NOMO-1 (cell line): ENCODE results near the gene IGFBP4.

Source experiments
- DNase-seq, 2 experiments: peaks; one replicate each; lab custom pipeline; 2025; ENCODE audit not compliant: unreplicated experiment in 2 of 2; lab: John Stamatoyannopoulos, UW

The IGFBP4 gene

DNA sequence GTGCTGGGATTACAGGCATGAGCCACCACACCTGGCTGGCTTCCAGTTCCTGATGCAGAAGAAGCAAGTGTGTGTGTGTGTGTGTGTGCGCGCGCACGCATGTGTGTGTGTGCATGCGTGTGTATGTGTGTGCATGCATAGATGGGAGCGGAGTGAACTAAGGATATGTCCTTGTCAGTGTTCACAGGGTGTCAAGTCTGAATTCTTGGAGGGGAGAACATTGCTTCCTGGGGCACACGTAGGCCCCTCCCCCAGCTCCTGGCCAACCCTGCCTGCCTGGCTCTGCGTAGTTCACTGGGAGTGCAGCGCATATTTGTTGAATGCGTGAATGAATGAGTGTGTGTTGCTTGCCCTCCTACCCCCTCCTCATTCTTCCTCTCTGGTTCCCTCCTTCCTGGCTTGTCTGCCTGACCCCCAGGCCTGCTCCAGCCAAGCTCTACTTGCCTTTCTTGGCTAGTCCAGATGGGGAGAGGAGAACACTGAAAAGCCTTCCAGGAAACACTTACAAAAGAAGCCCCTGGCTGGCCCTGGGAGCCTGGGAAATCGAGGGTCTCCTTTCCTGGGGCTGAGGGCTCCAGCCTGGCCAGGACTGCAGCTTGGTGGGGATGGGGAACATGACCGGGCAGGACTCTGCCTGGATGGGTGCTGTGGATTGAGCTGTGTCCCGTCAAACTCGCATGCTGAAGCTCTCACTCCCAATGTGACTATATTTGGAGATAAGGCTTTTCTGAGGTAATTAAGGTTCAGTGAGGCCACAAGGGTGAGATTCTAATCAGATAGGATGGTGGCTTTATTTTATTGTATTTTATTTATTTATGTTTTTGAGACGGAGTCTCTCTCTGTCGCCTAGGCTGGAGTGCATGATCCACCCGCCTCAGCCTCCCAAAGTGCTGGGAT lies 27.9 kb downstream of the IGFBP4 start:
- no peak for DNase-seq

DNA sequence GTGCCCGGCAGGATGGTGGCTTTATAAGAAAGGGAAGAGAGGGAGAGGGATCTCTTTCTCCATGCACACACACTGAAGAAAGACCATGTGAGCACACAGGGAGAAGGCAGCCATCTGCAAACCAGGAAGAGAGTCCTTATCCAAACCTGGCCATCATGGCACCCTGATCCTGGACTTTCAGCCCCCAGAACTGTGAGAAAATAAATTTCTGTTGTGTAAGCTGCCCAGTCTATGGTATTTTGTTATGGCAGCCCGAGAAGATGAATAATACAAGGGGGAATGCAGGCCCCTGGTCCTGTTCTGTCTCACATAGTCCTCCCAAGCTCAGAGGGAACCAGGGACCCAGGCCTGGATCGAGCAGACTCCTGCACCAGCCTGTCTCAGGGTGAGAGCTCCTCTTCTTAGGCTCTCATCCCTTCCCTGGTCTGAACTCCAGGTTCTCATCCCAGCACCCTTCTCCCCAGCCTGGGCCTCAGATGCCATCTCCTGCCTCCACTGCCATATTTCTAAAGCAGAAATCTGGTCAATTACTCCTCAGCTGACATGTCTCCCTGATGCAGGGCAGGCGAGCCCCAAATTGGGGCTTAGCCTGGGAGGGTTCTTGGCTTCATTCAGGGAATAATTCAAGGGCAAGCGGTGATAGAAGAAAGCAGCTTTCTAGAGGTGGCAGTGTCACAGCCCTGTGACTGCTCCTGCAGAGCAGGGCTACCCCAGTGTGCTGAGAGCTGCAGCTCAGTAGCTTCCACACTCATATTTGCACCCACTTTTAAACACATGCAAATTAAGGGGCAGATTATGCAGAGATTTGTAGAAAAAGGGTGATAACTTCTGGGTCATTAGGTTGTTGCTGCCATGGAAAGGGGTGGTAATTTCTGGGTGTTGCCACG lies 28.8 kb downstream of the IGFBP4 start:
- no peak for DNase-seq

DNA sequence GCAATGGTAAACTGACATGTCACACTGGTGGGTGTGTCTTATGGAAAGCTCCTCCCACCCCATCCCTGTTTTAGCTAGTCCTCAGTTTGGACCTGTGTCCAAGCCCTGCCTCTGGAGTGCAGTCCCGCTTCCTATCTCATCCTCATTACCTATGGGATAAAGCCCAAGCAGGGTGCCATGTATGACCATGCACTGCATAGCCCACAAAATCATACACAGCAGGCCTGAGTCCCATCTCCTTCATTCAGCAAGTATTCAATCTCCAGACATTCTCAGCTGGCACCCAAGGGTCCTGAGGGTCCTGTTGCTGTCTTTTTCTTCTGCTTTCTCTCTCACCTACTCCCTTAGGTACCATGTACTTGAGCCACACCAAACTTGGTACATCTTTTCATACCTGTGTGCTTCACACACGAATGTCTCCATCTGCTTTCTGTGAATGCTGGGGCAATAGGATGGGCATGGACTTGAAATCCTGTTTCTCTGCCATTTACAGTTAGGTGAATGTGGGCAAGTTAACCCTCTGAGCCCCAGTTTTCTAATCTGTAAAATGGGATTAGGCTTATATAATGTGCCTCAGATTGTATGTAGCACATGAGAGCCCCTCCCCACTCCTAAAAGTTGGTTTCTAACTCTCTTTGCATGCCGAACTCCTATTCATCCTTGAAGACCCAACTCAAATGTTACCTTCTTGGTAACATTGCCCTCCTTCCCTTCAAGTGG lies 29.6 kb downstream of the IGFBP4 start:
- no peak for DNase-seq

DNA sequence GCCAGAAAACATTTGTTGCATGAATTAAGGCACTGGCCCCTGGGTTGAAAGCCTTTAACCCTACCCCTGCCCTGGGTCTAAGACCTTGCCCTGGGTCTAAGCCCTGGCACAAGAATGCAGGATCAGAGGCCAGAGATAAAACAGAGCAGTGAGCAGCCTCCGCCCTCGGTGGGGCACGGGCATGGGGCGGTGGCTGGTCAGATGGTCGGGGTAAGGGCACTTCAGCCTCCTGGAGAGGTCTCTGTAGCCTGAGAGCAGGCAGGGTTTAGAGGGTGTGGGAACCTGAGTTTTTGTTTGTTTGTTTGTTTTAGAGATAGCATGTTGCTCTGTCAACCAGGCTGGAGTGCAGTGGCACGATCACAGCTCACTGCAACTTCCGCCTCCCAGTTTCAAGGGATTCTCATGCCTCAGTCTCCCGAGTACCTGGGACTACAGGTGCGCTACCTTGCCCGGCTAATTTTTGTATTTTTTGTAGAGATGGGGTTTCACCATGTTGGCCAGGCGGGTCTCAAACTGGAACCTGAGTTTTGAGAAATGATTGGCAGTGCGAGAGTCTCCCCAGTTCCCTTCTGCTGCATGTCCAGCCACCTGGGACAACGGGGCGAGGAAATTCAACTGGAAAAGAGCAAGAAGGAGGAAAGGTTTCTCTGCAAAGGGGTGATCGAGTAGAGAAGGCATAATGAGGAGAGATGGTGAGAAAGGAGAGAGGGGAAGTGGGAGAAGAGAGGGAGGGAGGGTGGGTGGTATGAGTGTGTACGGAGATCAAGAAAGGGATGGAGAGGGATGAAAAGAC lies 30.5 kb downstream of the IGFBP4 start:
- no peak for DNase-seq

DNA sequence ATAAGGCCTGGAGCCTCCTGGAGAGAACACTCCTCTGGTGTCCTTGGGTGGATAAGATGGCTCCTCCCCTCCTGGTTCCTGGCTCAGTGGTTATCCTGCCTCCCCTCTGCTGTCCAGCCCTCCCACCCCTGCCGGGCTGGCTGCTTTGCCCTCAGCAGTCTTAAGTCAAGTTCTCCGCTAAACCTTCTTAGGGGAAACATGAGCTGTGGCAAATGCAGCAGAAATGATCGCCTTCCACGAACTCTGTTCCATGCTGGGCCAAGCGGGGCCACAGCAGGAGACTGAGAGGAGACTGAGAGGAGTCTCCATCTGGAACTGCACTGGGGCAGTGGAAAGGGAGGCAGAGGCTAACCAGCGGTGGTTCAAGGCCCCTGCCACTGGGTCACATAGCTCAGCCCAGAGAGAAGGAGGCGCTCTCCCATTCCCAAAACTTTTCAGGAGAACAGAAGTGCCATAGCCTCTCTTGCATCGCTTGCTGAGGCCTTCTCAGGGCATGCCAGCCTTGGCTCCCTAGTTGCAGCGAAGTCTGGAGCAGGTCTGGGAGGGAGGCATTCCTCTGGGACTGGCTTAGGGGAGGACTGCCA lies 31.3 kb downstream of the IGFBP4 start:
- DNase-seq, result no peak

DNA sequence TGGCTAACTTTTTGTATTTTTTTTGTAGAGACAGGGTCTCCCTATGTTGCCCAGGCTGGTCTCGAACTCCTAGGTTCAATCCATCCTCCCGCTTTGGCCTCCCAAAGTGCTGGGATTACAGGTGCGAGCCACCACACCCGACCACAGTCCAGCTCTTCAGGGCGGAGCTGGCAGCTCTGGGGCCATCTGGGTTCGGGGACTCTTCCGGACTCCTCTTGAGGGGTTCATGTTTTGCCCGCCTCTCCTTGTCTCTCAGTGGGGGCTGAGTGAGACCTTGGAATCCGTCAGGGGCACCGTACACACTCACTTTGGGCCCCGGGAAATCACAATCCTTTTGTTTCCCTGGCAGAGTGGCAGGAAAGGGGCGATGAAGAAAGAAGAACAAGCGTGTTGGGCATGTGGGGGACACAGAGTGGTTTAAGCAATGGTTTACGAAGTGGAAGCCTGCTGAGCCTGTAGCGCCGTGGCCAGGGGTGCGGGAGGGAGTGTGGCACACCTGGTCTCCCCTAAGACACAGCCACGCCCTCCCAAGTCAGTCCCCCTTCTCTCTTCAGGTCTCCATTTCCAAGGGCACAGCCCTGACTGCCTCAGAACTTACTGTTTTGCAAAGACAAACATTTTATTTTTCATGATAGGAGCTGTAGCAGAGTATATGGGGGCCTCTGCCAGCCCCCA lies 32.1 kb downstream of the IGFBP4 start:
- DNase-seq, result no peak

DNA sequence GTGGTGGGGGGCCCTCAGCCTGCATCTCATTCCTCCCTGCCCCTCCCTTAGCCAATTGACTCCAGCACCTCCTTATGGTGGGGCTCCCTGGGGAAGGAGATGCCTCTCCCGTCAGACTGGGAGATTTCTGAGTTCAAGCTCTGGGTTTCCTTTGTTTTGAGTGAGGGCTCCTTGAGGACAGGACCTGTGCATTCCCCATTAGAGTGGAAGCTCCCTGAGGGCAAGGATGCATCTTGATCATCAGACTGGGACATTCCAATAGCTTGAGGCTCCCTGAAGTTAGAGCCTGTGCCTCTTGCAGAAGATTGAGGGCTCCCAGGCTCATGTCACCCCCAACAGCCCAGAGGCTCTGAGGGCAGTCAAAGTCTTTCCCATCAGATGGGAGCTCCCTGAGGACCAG lies 34.5 kb downstream of the IGFBP4 start:
- no peak for DNase-seq

DNA sequence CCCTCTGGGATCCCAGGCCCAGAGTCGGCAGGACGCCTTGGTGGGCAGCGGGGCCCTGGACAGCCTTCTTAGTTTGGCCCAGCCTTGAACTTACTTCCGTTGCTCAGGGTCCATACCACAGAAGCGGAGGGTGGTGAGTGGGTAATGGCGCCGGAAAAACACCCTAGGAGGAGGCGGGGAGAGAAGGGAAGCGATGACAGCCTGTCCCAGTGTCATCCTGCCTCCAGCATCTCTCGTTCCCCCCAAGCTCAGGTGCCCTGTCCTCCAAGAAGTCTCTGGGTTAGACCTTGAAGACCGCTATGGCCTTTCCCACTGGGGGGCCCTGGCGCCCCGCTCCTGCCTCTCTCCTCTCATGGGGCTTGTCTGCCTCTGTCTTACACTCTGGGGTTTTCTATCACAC lies 35.2 kb downstream of the IGFBP4 start:
- no peak for DNase-seq

DNA sequence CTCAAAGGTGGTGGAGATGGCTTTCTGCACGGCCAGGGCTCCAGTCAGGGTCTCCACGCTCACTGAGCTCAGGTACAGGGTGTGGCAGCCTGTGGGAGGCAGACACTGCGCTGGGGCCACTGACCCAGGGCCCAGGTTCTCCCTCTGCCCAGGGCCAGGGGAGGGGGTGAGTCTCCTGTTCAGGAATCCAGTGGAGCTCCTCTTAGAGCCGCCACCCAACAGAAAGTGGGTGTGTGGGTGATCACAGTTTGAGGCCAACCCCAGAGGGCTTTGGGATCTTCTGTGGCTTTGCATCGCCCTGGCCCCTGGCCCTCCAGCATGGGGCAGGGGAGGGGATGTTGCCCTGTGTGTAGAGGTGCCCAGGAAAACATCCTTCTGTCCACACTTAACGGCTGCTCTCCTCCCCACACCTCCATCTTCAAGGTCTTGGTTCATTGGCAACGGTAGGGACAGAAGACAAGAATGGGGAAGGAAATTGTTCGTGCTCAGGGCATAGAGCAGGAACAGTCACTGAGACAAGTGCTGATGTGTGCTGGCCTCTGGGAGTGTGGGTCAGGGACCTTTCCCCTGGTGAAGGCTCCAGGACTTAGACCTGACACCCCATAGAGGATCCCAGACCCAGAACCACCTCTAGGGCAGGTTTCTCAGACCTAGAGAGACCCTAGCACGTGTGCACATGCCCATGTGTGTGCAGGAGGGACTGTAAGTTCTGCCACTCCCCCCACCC lies 36.7 kb downstream of the IGFBP4 start:
- DNase-seq, result peak; percentile 28 to 44

DNA sequence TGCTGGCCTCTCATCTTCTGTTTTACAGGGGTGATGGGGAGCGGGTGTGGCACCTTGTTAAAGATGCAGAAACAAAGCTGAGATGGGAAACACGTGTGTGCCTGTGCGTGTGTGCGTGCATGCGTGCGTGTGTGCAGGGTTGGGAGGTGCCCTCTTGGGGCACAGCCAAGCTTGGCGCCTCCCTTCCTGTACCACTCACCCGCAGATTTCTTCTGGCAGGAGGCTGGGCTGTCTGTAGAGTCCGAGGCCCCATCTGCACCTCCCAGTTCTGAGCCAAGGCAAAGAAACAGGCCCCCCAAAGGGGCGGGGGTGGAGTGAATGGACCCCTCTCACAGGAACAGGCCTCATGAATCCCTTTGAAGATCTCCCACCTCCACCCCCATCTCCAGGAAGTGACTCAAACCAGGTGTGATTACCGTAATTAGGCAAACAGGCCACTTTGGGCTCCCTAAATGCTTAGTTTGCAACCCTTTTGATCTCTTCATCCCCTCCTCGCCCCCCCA lies 37.3 kb downstream of the IGFBP4 start:
- DNase-seq, result peak; percentile 30 to 34

DNA sequence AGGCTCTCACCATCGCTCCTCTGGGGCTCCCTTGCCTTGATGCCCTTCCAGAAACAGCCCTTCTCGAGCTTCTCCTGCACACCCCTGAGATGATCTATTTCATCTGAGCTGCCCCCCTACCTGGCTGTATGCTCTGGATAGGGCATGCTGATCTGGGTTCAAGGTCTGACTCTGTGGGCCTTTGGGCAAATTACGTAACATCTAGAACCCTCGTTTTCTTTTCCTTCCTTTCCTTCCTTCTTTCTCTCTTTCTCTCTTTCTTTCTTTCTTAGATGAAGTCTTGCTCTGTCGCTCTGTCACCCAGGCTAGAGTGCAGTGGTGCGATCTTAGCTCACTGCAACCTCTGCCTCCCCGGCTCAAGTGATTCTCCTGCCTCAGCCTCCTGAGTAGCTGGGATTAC lies 37.9 kb downstream of the IGFBP4 start:
- DNase-seq, result no peak

DNA sequence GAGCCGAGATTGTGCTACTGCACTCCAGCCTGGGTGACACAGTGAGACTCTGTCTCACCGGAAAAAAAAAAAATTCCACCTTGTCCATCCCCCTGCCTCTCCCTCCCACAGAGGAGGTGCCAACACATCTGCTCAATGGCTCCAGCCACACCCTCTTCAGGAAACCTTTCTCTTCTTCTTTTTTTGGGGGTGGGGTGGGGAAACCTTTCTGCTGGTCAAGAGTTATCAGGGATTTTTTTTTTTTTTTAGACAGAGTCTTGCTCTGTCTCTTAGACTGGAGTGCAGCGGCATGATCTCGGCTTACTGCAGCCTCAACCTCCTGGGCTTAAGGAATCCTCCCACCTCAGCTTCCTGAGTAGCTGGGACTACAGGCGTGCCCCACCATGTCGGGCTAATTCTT lies 39.5 kb downstream of the IGFBP4 start:
- DNase-seq, result peak; percentile 1 to 20

DNA sequence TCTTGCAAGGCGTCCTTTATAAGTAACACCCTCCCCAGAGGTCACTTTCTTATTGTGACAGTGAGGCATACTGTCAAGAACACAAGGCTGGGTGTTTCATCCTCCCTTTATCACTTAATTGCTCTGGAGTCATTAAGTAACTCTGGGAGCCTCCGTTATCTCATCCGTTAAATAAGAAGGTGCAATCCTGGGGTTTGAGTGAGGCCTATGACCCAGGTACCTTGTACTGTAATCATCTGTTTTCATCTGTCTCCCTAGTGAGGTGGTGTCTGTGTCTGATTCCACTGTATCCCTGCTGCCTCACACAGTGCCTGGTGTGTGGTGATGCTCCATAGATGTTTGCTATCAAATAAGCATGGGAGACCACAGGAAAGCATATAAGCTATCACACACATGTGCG lies 40.4 kb downstream of the IGFBP4 start:
- no peak for DNase-seq

DNA sequence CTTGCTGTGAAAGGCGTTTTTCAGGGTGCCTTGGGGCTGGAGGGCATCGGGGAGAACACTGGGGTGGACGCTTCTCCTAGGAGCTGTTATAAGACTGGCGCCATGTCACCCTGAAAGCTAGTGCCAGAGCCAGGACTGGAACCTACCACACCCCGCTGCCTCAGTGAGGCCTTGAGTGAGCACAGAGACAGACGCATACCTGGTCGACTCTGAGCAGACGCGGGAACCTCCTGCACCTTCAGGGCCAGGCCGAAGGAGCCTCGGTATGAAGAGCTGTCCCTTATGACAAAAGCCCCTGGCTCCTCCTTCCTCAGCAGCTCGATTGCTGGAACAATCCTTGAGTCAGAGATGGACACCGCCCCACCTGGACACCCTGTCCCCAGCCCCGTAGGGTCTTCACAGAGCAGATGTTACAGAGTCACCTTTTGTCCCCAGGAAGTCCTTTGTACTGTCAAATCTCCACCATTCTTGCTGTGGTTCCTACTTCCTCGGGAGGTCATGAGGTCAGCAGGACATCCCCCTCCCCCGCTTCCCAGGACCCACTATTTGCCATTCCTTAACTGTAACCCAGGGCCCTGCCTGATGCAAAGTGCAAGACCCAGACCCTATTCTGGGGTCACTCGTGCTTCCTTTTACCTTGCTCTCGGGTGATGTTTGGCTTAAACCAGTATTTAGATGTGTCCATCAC lies 41.2 kb downstream of the IGFBP4 start:
- DNase-seq, result no peak

DNA sequence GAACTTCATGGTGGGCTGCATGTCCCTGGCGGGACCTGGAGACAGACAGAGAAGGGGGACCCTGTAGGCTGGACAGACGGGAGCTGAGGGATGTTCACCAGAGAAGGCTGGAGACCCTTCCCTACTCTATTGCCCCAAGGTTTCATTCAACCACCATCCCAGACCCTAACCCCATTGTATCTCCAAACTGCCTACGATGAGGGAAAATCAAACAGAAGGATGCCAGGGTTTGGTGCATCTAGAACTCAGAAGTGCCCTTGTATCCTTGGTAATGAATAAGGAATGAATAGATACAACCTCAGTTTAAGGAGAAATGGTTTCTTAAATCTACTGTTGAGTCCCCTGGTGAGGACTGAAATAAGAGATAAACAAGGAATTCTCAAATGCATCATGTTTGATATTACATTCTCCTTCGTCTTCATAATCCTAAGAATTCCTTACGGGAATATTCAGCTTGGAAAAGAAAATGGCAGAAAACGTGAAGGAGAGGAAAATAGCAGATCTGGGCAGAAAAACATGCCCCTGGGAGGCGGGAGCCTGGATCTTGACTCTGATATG lies 41.8 kb downstream of the IGFBP4 start:
- no peak for DNase-seq

DNA sequence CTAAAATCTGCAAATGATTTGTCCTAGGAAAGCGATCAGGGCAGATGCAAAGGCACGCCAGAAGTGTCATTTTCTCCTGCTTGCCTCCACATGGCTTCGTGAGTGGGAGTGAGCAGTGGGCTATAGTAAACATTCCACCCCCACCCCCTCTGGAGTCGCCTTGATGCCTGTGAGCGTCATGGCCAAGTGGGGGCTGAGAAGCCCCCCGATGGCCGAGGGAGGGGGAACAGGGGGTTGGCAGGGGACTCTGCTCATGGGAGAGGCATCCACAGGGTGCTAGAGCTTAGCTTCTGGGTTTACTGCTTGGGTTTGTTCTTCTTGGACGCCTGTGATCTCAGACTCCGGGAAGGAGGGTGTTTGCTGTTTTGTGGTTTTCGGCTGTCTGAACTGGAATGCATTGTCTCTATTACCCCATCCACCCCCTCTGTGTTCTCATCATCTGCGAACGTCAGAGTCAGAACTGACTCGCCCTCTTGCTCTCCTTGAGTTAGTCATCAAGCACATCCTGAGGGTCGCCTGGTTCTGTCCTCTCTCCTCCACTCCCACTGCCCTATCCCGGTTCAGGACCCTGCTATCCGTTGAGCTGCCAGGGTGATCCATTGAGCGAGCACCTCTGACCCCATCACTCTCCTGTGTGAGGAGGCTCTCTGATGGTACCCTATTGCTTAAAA lies 42.7 kb downstream of the IGFBP4 start:
- DNase-seq, result peak; percentile 55 to 71
